Ammon's horn (tissue), 1 donor: ENCODE measurements around the gene DCTN3.

Experiments
- DNase-seq: peaks from one replicate; pipeline ENCODE4 v3.0.0-alpha.2; 2016; ENCODE audit warnings: low spot score

DCTN3 gene

GRCh38 chr9:34590381-34591247 is 29.7 kb downstream of the DCTN3 start:
- DNase-seq, result no peak

- peak; percentile 80 for DNase-seq
Observed at GRCh38 chr9:34589636-34590380, 30.5 kb downstream of the DCTN3 start, which contains the start of gene CNTFR. TSS of gene CNTFR (minus strand) at chr9:34589724. CDS start at chr9:34568981, 20,743 bp downstream.

DNA sequence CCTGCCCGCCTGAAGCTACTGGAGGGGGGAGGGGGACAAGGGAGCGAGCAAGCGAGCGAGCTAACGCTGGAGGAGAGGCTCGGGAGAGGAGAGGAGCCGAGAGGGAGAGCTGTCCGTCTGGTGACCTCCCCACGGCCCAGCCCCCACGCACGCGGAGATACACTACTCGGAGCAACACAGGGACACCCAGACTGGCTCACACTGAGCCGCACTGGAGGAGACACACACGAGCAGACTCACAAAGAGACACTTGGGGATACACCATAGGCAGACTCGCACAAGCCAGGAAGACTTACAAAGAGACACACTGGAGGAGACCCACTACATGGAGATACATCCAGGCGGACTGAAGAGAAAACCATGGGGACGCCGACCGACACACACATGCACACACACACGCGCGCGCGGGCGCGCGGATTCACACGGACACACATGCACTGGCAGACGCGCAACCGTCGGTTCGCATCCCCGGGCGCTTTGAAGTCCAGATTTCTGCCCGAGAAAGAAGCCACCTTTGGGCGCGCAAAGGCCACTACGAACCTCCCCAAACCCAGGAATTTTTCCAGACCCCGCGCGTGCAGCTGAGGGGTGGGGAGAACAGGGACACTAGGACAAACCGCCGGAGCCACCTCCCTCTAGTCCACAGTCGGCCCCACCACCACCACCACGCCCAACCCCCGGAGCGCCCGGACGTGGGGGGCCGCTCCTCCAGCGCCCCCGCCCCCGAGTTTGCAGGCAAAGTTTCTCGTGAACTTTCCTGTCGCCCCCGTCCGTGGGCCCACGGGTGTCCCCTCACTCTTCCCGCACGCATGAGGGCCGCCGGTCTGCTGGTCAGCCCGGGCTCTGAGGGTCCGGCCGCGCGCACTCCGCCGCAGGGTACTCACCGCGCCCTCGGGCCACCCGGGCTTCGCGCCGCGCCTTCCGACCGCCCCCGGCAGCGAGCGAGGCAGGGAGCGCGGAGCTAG is 31.3 kb downstream of the DCTN3 start:
- DNase-seq, result no peak

- DNase-seq, result no peak
Observed at GRCh38 chr9:34587271-34587670, 33.0 kb downstream of the DCTN3 start.

DNA sequence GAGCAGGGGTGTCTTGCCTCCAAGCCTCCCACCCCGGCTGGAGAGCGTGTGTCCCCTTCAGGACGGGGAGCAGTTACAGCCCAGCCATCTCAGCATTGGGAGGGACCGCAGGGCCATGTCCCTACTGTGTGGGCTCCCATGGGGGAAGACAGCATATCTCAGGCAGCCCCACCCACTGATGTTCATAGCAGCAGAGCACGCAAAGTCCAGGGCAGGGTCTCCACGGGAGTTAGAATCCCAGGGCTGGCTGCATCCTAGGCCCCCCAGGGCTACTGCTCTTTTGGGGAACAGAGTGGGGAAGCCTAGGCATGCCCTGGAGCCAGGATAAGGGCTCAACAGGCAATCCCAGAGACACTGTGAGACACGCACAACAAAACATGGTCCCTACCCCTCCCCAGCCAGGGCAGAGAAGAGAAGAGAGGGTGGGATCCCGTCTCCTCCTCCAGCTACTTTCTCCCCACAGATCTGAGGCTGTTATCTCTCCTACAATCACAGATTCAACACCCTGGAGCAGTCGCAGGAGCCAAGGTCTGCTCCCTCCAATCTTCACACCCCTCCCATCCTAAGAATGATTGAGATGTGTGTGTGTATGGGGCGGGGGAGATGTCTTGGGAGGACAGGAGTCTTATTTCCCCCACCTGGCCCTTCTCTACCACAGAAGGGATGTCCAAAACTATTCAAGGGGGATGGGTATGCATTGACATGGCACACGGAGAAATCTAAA is 34.2 kb downstream of the DCTN3 start:
- DNase-seq, result no peak

- DNase-seq, result no peak
Observed at GRCh38 chr9:34584970-34585369, 35.3 kb downstream of the DCTN3 start.

DNA sequence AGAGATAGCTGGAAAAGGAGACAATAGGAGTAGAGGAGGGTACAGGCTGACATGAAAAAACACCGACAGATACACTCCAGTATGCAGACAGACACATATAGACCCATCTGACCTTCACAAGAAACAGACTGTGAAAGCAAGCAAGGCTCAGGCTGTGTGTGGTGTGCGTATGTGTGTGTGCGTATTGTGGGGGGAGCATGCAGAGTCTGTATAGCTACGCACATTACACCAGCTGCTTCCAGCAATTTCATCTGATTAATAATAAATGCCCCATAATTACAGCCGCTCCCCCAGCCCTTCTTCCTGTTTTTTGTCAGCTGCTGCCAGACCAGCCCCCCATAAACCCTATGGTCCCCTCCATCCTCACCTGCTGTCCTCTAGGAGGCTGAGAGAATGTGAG is 37.5 kb downstream of the DCTN3 start:
- DNase-seq, result no peak

DNA sequence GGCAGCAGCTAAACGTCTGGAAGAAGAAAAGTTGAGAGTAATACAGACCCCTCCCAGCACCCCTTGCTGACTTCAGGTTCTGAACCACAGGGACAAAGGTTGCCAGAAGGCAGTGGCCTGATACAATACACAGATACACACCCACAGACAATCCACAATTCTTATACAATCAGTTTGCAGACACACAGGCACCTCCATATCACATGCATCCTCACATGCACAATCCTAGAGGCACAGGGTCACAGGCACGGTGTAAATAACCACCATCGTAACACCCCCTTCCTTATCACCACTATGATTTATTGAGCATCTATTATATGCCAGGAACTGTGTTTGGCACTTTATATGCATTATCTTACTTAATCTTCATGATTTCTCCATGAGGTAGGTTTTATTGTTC is 39.0 kb downstream of the DCTN3 start:
- DNase-seq, result no peak

GRCh38 chr9:34580358-34580757 is 39.9 kb downstream of the DCTN3 start:
- no peak for DNase-seq

DNA sequence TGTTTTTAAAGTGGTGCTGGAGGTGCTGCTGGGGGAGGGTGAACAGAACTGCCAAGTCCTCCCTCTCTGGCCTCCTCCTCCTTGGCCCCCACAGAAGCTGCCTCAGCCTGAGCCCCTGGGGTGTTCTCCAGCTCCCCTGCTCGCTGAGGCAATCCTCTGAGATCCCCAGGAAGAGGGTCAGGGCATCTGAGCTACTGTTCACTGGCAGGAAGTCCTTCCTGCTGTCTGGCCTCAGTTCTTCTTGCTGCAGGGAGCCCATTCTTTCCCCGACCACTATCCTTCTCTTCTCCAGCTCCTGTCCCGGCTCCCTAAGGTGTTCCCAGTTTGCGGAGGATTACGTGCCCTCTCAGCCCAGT is 40.5 kb downstream of the DCTN3 start:
- DNase-seq, result no peak

- no peak for DNase-seq
Observed at GRCh38 chr9:34579104-34579807, 41.0 kb downstream of the DCTN3 start.

DNA sequence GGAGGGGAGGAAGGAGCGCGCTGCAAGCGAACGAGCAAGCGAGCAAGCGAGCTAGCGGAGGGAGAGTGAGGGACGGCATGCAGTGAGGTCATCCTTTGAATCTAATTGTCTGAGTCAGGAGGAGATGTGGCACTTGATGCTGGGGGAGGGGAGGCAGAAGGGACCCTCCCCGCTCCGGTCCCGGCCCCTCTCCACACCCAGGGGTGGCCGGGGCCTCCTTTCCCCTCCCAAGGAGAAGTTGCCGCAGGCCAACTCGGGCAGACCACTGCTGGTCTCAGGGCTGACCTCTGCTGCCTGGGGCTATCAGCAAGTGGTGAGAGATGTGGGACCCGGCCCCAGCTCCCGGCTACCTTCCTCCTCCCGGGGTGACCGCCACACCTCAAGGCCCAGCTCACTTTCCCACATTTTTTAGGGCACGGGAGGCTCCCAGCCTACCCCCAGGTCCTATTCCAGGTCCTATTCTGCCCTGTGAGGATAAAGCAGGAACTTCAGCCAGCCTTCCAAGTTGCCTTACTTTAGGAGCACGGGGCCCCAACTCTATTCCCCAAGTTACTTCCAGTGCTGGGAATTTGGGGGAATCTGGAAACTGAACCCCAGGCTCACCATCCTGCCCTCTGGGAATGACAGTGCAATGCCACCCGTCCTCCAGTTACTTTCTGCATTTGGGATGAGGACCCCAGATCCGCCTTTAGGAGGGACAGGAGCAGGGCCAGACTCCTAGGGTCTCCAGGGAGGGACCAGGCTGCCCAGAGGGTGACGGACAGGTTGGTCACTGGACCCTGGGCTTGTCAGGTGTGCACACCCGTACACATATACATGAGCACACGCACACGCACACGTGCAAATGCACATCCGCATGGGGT is 41.8 kb downstream of the DCTN3 start:
- peak; percentile 42 for DNase-seq

DNA sequence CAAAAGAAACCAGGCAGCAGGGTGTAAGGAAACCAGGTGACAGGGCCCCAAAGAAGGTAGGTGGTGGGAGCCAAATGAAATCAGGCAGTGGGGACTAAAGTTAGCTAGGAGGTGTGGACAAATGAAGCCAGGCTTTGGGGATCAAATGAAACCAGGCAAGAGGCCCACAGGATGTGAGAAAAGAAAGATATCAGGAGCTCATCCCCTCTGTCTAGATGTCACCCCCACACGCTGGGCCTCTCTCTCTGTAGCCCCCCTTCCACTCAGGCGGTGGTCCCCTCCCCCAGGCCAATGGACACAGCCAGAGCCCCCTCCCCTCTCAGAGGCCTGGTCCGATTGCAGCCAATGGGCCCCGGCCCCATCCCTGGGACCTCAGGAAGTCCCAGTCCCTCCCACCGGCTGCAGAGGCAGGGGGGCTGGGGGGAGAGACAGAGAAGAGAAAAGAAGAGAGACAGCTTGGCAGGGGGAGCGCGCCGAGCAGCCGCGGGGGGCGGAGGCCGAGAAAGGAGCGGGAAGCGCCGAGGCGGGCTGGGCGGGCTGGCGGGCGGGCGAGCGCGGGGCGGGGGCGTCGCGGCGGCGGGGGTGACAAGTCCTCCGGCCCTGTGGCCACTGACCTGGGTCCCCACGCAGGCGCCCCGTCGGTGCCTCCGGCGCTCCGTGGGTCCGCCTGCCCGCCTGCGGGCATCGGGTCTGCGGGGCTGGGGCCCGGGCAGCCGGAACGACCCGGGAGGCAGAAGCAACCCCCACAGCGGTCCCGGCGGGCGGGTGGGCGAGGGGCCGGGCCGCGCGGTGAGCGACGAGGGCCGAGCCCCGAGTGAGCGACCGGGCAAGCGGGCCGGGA is 42.7 kb downstream of the DCTN3 start:
- no peak for DNase-seq

DNA sequence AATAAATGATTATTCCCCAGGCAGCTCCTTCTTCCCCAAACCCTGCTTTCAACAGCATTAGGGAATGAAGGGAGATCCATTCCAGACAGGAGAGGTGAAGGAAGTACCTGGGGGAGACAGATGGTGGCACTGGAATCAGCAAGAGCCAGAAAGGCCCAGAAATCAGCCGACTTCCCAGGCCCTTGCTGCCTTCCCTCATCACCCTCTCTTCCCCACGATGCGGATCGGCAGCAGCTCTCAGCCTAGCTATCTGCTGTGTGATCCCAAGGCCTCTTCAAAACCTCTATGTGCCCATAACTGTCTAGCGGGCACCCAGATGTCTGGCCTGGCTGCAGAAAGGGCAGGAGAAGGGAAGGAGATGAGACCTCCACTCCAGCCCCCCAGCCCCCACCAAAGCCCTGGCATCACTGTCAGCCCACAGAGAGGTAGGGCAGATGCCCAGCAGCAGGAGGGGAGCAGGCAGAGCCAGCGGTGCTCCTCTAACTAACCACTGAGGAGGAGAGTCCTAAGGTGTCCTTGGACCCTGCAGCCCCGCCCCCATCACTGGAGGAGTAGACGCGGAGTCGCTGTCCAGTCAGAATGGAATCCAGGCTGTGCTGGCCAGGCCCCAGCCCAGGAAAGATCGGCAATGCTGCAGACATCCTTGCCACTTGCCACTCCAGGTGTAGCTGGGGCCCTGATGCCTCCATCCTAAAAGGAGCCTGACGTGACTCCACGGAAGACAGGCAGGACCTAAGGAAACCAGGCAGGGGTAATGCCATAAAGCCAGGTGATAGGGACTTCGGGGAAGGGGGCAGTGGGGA is 43.5 kb downstream of the DCTN3 start:
- no peak for DNase-seq

DNA sequence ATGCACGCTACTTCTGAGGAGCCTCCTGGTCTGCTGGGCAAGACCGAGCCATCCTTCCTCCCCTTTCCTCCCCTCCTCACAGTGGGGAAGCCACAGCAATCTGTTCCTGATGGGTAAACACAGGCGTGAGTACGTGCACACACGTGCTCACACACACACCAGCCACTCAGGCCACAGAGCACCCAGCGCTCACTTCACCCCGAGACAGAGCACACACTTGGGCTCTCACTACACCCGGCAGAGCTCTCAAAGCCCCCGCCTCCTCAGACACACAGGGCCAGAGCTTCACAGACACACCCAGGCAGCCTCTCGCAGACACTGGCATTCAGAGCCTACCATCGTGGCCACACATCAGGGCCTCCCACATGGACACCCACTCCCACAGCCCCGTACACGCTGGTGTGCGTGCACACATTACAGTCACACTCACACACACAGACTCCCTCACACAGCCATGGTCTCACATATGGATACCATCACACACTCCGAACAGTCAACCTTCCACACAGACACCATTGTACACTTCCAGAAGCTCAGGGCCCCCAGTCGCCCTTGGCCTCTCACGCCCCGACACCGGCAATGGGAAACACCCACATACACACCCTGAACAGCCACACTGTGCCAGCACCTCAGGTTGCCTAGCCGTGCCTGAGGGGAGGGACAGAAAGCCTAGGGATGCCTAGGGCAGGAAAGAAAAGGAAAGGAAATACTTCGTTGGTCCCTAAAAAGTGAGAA is 44.3 kb downstream of the DCTN3 start:
- DNase-seq, result no peak

- DNase-seq, result no peak
Observed at GRCh38 chr9:34575241-34575640, 45.1 kb downstream of the DCTN3 start.

GRCh38 chr9:34574571-34574970 is 45.7 kb downstream of the DCTN3 start:
- no peak for DNase-seq
